Loucy (cell line): ENCODE results near the gene DHRS4.
"Not testable (repeated sequence)": the region's sequence is repeated elsewhere in the genome, so short reads cannot be mapped to it uniquely, and the experiment has no call there.

Source experiments
- H2AFZ ChIP-seq: fragments of 200-600 bp; sonication (generic); 2 replicates; pipeline ENCODE4 v1.6.0; 2016; ENCODE audit warnings: antibody characterized with exemption, mild to moderate bottlenecking, low read length, moderate library complexity
- H3F3A ChIP-seq: fragments of 200-600 bp; 2 replicates; pipeline ENCODE4 v1.6.0; 2016; ENCODE audit warnings: antibody characterized with exemption, low read depth, mild to moderate bottlenecking
- H3K27me3 ChIP-seq: fragments of 200-600 bp; sonication (generic); 2 replicates; pipeline ENCODE4 v1.6.1; 2014; ENCODE audit warnings: low read length, mild to moderate bottlenecking; ENCODE audit not compliant: insufficient read depth, poor library complexity, severe bottlenecking
- H3K36me3 ChIP-seq: fragments of 200-600 bp; sonication (generic); 2 replicates; pipeline ENCODE4 v1.6.1; 2016; ENCODE audit warnings: low read length; ENCODE audit not compliant: insufficient read depth
- H3K4me1 ChIP-seq: fragments of 200-600 bp; sonication (generic); 2 replicates; pipeline ENCODE4 v1.5.1; 2014; ENCODE audit warnings: low read length, mild to moderate bottlenecking; ENCODE audit not compliant: insufficient read depth, poor library complexity, severe bottlenecking
- H3K4me2 ChIP-seq: fragments of 200-600 bp; sonication (generic); 2 replicates; pipeline ENCODE4 v1.6.0; 2014; ENCODE audit warnings: antibody characterized with exemption, low read length, low read depth, mild to moderate bottlenecking; ENCODE audit not compliant: poor library complexity, severe bottlenecking
- H3K4me3 ChIP-seq: fragments of 200-600 bp; sonication (generic); 2 replicates; pipeline ENCODE4 v1.5.1; 2014; ENCODE audit warnings: low read length, mild to moderate bottlenecking, mixed read lengths; ENCODE audit not compliant: poor library complexity, severe bottlenecking
- H3K79me2 ChIP-seq: fragments of 200-600 bp; sonication (generic); 2 replicates; pipeline ENCODE4 v1.6.1; 2014; ENCODE audit warnings: low read length; ENCODE audit not compliant: insufficient read depth
- H3K9ac ChIP-seq: fragments of 200-600 bp; sonication (generic); 2 replicates; pipeline ENCODE4 v1.6.0; 2014; ENCODE audit warnings: mild to moderate bottlenecking, low read depth, low read length, moderate library complexity; ENCODE audit not compliant: poor library complexity, severe bottlenecking
- H3K9me2 ChIP-seq: fragments of 200-600 bp; sonication (generic); replicated peaks from 2 replicates; pipeline ENCODE4 v1.6.1; 2016; ENCODE audit warnings: low read depth, low read length, mixed read lengths
- H3K9me3 ChIP-seq: fragments of 200-600 bp; sonication (generic); 2 replicates; pipeline ENCODE4 v1.6.1; 2014; ENCODE audit warnings: mild to moderate bottlenecking, antibody characterized with exemption, low read length, low read depth; ENCODE audit not compliant: insufficient read depth
- H4K20me1 ChIP-seq: fragments of 200-600 bp; sonication (generic); 2 replicates; pipeline ENCODE4 v1.6.0; 2014; ENCODE audit warnings: antibody characterized with exemption, low read length, mild to moderate bottlenecking; ENCODE audit not compliant: insufficient read depth, poor library complexity, severe bottlenecking

Gene DHRS4

DNA sequence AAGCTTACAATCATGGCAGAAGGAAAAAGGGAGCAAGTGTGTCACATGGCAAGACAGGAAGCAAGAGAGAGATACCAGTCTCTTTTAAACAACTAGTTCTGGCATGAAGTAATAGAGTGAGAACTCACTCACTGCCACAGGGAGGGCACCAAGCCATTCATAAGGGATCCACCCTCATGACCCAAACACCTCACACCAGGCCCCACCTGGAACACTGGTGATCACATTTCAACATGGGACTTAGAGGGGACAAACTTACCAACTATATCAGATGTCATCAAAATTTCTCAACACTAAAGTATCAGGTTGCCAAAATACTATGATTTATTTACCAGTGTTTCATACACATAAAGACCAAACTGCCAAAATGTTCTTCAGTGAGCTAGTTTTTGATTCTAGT lies 7.3 kb downstream of the DHRS4 start:
- not testable (repeated sequence) for H3F3A ChIP-seq, H3K4me1 ChIP-seq, H3K79me2 ChIP-seq, H3K9me2 ChIP-seq, H3K9ac ChIP-seq, H3K4me2 ChIP-seq, H3K9me3 ChIP-seq, H3K4me3 ChIP-seq, H4K20me1 ChIP-seq, H2AFZ ChIP-seq, H3K36me3 ChIP-seq, H3K27me3 ChIP-seq

DNA sequence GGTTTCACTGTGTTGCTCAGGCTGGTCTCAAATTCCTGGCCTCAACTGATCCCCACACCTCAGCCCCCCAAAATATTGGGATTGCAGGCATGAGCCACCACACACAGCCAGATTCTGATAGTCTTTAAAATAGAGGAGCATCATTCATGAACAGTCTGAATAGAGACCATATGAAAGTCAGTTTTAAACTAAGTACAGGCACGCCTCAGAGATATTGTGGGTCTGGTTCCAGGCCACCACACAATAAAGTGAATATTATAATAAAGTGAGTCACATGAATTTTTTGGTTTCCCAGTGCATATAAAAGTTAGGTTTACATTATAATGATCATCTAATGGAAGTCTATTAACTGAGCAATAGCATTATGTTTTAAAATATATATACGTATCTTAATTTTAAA lies 8.1 kb downstream of the DHRS4 start:
- not testable (repeated sequence) for H3K9me2 ChIP-seq, H3K36me3 ChIP-seq, H4K20me1 ChIP-seq, H3K4me2 ChIP-seq, H3F3A ChIP-seq, H3K9ac ChIP-seq, H3K4me1 ChIP-seq, H3K27me3 ChIP-seq, H2AFZ ChIP-seq, H3K4me3 ChIP-seq, H3K9me3 ChIP-seq, H3K79me2 ChIP-seq

DNA sequence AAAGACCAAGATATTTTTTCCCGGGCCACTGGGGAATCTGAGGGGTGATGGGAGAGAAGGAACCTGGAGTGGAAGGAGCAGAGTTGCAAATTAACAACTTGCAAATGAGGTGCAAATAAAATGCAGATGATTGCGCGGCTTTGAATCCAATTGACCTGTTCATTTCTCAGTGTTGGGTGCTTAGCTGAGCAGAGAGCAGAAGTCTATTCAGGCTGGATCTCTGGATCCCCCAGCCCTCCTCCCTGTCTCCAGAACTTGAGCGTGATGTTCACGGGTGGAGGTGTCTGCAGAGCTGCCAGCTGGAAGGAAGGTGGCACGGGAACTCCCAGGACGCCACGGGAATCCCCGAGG lies 15.5 kb downstream of the DHRS4 start:
- not testable (repeated sequence) for H3K4me2 ChIP-seq

GRCh38 chr14:23969481-23970282 lies 16.1 kb downstream of the DHRS4 start:
- H4K20me1 ChIP-seq, H3K4me3 ChIP-seq, H3K4me1 ChIP-seq, H3F3A ChIP-seq, H3K9me3 ChIP-seq, H3K36me3 ChIP-seq, H3K9ac ChIP-seq, H3K27me3 ChIP-seq, H3K9me2 ChIP-seq, H3K4me2 ChIP-seq, H3K79me2 ChIP-seq, H2AFZ ChIP-seq: not testable (repeated sequence)

More for the DNA sequence above, 15.5 kb downstream of the DHRS4 start:
- H3K79me2 ChIP-seq, H3K36me3 ChIP-seq, H3K9me2 ChIP-seq, H3K4me3 ChIP-seq, H3K9ac ChIP-seq, H3K4me1 ChIP-seq, H3K27me3 ChIP-seq, H2AFZ ChIP-seq, H3F3A ChIP-seq, H3K9me3 ChIP-seq, H4K20me1 ChIP-seq: not testable (repeated sequence)

- H3K4me1 ChIP-seq, H3K79me2 ChIP-seq, H3K4me3 ChIP-seq, H3K36me3 ChIP-seq, H3K9me2 ChIP-seq, H3K9ac ChIP-seq, H3K9me3 ChIP-seq, H2AFZ ChIP-seq, H3K4me2 ChIP-seq, H4K20me1 ChIP-seq, H3F3A ChIP-seq, H3K27me3 ChIP-seq: not testable (repeated sequence)
Measured at GRCh38 chr14:23970283-23970659, 16.7 kb downstream of the DHRS4 start.

- not testable (repeated sequence) for H3K9me3 ChIP-seq
Measured at GRCh38 chr14:23973178-23973577, 19.6 kb downstream of the DHRS4 start.

GRCh38 chr14:23974041-23974440 lies 20.5 kb downstream of the DHRS4 start:
- not testable (repeated sequence) for H3K27me3 ChIP-seq, H3K36me3 ChIP-seq, H3K4me1 ChIP-seq, H3F3A ChIP-seq, H3K79me2 ChIP-seq, H3K4me3 ChIP-seq, H4K20me1 ChIP-seq, H3K9me2 ChIP-seq, H3K9ac ChIP-seq, H3K4me2 ChIP-seq, H3K9me3 ChIP-seq, H2AFZ ChIP-seq

More at GRCh38 chr14:23973178-23973577, 19.6 kb downstream of the DHRS4 start:
- H4K20me1 ChIP-seq, H3K9ac ChIP-seq, H3F3A ChIP-seq, H3K9me2 ChIP-seq, H3K27me3 ChIP-seq, H3K4me3 ChIP-seq, H3K36me3 ChIP-seq, H2AFZ ChIP-seq, H3K79me2 ChIP-seq, H3K4me2 ChIP-seq, H3K4me1 ChIP-seq: not testable (repeated sequence)
